Tibial nerve (tissue), 4 donors: ENCODE data around the gene AZIN2. TPM values are rescaled to one million over a fixed set of nuclear protein-coding genes. Genes with fewer than 3 reads are reported as not detected.

Experiments used
- DNase-seq, 2 donors: peaks; one replicate each; pipeline ENCODE4 v3.0.0-alpha.2; 2019; ENCODE audit warnings: low spot score in 2 of 2
- H3K27ac ChIP-seq, 4 donors: fragments of 200-600 bp; sonication (generic) in 3 of 4; one replicate each; pipeline ENCODE4 v1.5.1; 2017 to 2019; ENCODE audit warnings: mild to moderate bottlenecking in 1 of 4
- H3K27me3 ChIP-seq, 2 donors: fragments of 200-600 bp; sonication (generic) in 1 of 2; one replicate each; pipeline versions ENCODE4 v1.5.1 to v1.6.0; 2017 to 2019
- H3K36me3 ChIP-seq, 3 donors: fragments of 200-600 bp; sonication (generic); one replicate each; pipeline ENCODE4 v1.5.1; 2018 to 2019
- H3K4me1 ChIP-seq, 4 donors: fragments of 200-600 bp; sonication (generic) in 3 of 4; one replicate each; pipeline ENCODE4 v1.5.1; 2017 to 2019
- H3K4me3 ChIP-seq, 4 donors: fragments of 200-600 bp; sonication (generic) in 3 of 4; one replicate each; pipeline ENCODE4 v1.5.1; 2017 to 2019; ENCODE audit warnings: mild to moderate bottlenecking in 1 of 4, moderate library complexity in 1 of 4
- H3K9me3 ChIP-seq, 4 donors: fragments of 200-600 bp; sonication (generic) in 3 of 4; one replicate each; pipeline ENCODE4 v1.5.1; 2017 to 2019
- CTCF ChIP-seq, 5 experiments: fragments of 200-600 bp in 3 of 5; fragments of 450-650 bp in 2 of 5; sonication (generic) in 3 of 5; IDR thresholded peaks; one replicate each; pipeline ENCODE4 v1.5.1; 2016 to 2019; ENCODE audit warnings: antibody characterized with exemption in 5 of 5, mild to moderate bottlenecking in 3 of 5, moderate library complexity in 2 of 5
- EP300 ChIP-seq, 2 donors: sonication (generic); formaldehyde crosslinking; IDR thresholded peaks; one replicate each; pipeline ENCODE4 v1.6.1; 2017; ENCODE audit warnings: antibody characterized with exemption in 2 of 2, mild to moderate bottlenecking in 1 of 2
- POLR2A ChIP-seq, 2 donors: fragments of 450-650 bp; IDR thresholded peaks; one replicate each; pipeline ENCODE4 v1.6.1; 2017; ENCODE audit warnings: antibody characterized with exemption in 2 of 2, mild to moderate bottlenecking in 2 of 2, moderate library complexity in 2 of 2
- WGBS, 2 donors: methylation state at CpG; one replicate each; pipeline ENCODE4 v1.1.5; 2018; 5-methylcytosine and 5-hydroxymethylcytosine counted together
- total RNA-seq, 4 donors: library from RNA; depleted of rRNA; stranded (reverse); fragments of >200 nt; gene quantifications; one replicate each; pipeline ENCODE4 v1.1.0, GENCODE V29; 2016

Gene AZIN2
- total RNA-seq, 4 donors from 2014 or later: 3.3 to 8.6 (median 6.3) TPM

GRCh38 chr1:33070628-33071027 is 10.3 kb upstream of the AZIN2 start:
- Histone ChIP-seq H3K9me3 (peaks cover 0 to 3% (median 0%) of the 10 kb centered on the region in 4 donors), H3K4me1 (peaks cover 0 to 6% (median 3%) of the 10 kb centered on the region in 4 donors), H3K4me3 (no peak overlapping the region), H3K36me3 (no peaks in the 10 kb centered on the region), H3K27ac (no peak overlapping the region), H3K27me3 (no peaks in the 10 kb centered on the region)
- no peak for DNase-seq
- 89 to 91% methylated on average over 1 of the region's 1 CpG for WGBS, 2 donors
- TF ChIP-seq POLR2A (IDR thresholded peaks at IDR 0.05): no peak
- TF ChIP-seq CTCF (IDR thresholded peaks at IDR 0.05): no peak
- no peak for TF ChIP-seq EP300 (IDR thresholded peaks at IDR 0.05)

GRCh38 chr1:33072707-33073106 is 8.2 kb upstream of the AZIN2 start:
- no peaks in the 10 kb centered on the region for H3K27me3 ChIP-seq
- 57 to 60% methylated on average over 2 of the region's 2 CpGs for WGBS, 2 donors
- H3K9me3 ChIP-seq: no peaks in the 10 kb centered on the region
- TF ChIP-seq POLR2A (IDR thresholded peaks at IDR 0.05) (no peak), EP300 (IDR thresholded peaks at IDR 0.05) (no peak), CTCF (IDR thresholded peaks at IDR 0.05) (no peak)
- peaks cover 0 to 6% (median 3%) of the 10 kb centered on the region in 4 donors for H3K4me1 ChIP-seq
- no peak for DNase-seq
- no peak overlapping the region for H3K4me3 ChIP-seq
- H3K36me3 ChIP-seq: no peaks in the 10 kb centered on the region
- no peak overlapping the region for H3K27ac ChIP-seq

- Histone ChIP-seq H3K9me3 (no peaks in the 10 kb centered on the region), H3K27me3 (no peaks in the 10 kb centered on the region), H3K4me1 (peaks cover 0 to 6% (median 3%) of the 10 kb centered on the region in 4 donors), H3K27ac (peak overlapping the region in 1 of 4 donors; percentile 30), H3K4me3 (no peak overlapping the region), H3K36me3 (no peaks in the 10 kb centered on the region)
- no peak for DNase-seq
- no peak for TF ChIP-seq POLR2A (IDR thresholded peaks at IDR 0.05)
- TF ChIP-seq EP300 (IDR thresholded peaks at IDR 0.05): no peak
- no peak for TF ChIP-seq CTCF (IDR thresholded peaks at IDR 0.05)
- 40 to 43% methylated on average over 4 of the region's 4 CpGs for WGBS, 2 donors
Observed at GRCh38 chr1:33074193-33074945, 6.6 kb upstream of the AZIN2 start.

- Histone ChIP-seq H3K27ac (no peak overlapping the region), H3K4me3 (no peak overlapping the region), H3K9me3 (no peaks in the 10 kb centered on the region), H3K4me1 (peaks cover 0 to 34% (median 13%) of the 10 kb centered on the region in 4 donors), H3K36me3 (no peaks in the 10 kb centered on the region), H3K27me3 (no peaks in the 10 kb centered on the region)
- no peak for DNase-seq
- TF ChIP-seq EP300 (IDR thresholded peaks at IDR 0.05) (no peak), CTCF (IDR thresholded peaks at IDR 0.05) (no peak), POLR2A (IDR thresholded peaks at IDR 0.05) (no peak)
- 35 to 68% methylated on average over 1 of the region's 1 CpG for WGBS, 2 donors
Observed at GRCh38 chr1:33078030-33078591, 2.8 kb upstream of the AZIN2 start.

GRCh38 chr1:33080373-33080772 is 580 bp upstream of the AZIN2 start:
- Histone ChIP-seq H3K36me3 (no peaks in the 10 kb centered on the region), H3K4me1 (peaks cover 0 to 28% (median 10%) of the 10 kb centered on the region in 4 donors), H3K9me3 (no peaks in the 10 kb centered on the region), H3K4me3 (peak overlapping the region; percentile 37 to 90 (median 60)), H3K27me3 (no peaks in the 10 kb centered on the region), H3K27ac (peak overlapping the region in 1 of 4 donors; percentile 81)
- TF ChIP-seq POLR2A (IDR thresholded peaks at IDR 0.05) (no peak), CTCF (IDR thresholded peaks at IDR 0.05) (no peak), EP300 (IDR thresholded peaks at IDR 0.05) (no peak)
- DNase-seq: no peak
- WGBS, 2 donors: 55 to 62% methylated on average over 6 of the region's 6 CpGs
